ENCODE measurements around the gene CHST15. TPM values are rescaled to one million over a fixed set of nuclear protein-coding genes. Genes with fewer than 3 reads are reported as not detected.

The CHST15 gene
- total RNA-seq, 1 donor from 2014 or later, result 11.1 TPM

DNA sequence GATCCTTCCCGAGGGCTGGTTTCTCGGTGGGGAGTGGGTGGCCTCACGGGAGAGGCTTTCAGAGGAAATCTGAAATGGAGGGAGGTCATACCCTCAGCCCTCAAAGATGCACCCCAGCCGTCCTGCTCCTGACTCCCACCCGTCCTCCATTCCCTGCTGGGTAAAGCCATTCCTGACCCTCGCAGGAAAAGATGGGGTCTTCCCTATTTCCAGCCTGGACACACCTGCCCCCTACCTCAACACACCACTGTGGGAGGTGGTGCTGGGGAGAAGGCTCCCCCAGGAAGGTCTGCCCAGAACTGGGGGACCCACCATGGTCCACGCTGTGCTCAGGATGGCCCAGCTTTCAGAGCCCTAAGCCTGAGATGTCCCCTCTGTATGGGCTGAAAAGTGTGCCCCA, 86.9 kb downstream of the CHST15 start:
- H3K36me3 ChIP-seq (ENCODE audit: control insufficient read depth, insufficient read depth, low read length), result peaks cover 13% of the 10 kb centered on the region
- H3K27me3 ChIP-seq (ENCODE audit: control insufficient read depth, insufficient read depth, low read length), result no peaks in the 10 kb centered on the region
- FAIRE-seq, result no peak
- no peak overlapping the region for H3K4me3 ChIP-seq (ENCODE audit: low read depth, low read length)
- no peak for DNase-seq (ENCODE audit: low read depth)
- TF ChIP-seq, protein P1, sequence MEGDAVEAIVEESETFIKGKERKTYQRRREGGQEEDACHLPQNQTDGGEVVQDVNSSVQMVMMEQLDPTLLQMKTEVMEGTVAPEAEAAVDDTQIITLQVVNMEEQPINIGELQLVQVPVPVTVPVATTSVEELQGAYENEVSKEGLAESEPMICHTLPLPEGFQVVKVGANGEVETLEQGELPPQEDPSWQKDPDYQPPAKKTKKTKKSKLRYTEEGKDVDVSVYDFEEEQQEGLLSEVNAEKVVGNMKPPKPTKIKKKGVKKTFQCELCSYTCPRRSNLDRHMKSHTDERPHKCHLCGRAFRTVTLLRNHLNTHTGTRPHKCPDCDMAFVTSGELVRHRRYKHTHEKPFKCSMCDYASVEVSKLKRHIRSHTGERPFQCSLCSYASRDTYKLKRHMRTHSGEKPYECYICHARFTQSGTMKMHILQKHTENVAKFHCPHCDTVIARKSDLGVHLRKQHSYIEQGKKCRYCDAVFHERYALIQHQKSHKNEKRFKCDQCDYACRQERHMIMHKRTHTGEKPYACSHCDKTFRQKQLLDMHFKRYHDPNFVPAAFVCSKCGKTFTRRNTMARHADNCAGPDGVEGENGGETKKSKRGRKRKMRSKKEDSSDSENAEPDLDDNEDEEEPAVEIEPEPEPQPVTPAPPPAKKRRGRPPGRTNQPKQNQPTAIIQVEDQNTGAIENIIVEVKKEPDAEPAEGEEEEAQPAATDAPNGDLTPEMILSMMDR (IDR thresholded peaks at IDR 0.05; ENCODE audit: insufficient read depth, low read length, severe bottlenecking), result no peak

DNA sequence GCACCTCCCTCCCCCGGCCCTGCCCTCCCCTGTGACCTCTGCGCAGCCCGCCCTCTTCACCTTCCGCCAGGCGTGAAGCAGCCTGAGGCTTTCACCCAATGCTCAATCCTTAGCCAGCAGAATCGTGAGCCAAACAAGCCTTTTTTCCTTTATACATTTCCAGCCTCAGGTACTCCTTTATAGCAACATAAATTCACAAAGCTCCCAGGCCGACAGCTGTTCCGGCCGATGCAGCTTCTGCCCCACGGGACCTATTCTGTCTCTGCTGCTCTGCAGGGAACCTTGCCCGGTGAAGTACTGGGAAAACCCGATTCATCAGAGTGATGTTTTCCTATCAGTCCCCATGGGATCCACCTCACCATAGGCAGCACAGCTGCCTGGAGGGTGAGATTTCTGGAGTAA, 87.4 kb downstream of the CHST15 start:
- Histone ChIP-seq H3K4me3 (ENCODE audit: low read depth, low read length) (no peak overlapping the region), H3K27me3 (ENCODE audit: control insufficient read depth, insufficient read depth, low read length) (no peaks in the 10 kb centered on the region), H3K36me3 (ENCODE audit: control insufficient read depth, insufficient read depth, low read length) (peaks cover 13% of the 10 kb centered on the region)
- TF ChIP-seq, protein P1 (IDR thresholded peaks at IDR 0.05; ENCODE audit: insufficient read depth, low read length, severe bottlenecking), result no peak
- peak; percentile 73 for FAIRE-seq
- DNase-seq (ENCODE audit: low read depth), result no peak

DNA sequence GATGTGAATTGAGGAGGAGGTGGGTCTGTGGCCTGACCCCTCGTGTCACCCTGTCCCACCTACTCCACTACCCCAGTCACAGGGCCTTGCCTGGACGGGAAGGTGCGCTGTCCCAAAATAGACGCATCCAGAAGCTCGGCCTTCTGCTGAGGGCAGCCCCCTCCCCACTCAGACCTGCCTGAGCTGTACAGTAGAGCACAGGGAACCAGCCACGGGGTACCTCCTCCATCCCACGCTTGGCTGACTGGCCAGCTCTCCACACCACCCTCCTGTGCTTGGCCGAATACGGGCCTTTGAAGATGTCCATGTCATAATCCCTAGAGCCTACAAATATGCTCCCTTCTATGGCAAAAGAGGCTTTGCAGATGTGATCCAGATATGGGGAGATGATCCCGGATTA, 88.3 kb downstream of the CHST15 start:
- Histone ChIP-seq H3K36me3 (ENCODE audit: control insufficient read depth, insufficient read depth, low read length) (peaks cover 13% of the 10 kb centered on the region), H3K4me3 (ENCODE audit: low read depth, low read length) (no peak overlapping the region), H3K27me3 (ENCODE audit: control insufficient read depth, insufficient read depth, low read length) (no peaks in the 10 kb centered on the region)
- no peak for DNase-seq (ENCODE audit: low read depth)
- no peak for FAIRE-seq
- TF ChIP-seq, protein P1 (IDR thresholded peaks at IDR 0.05; ENCODE audit: insufficient read depth, low read length, severe bottlenecking), result no peak

DNA sequence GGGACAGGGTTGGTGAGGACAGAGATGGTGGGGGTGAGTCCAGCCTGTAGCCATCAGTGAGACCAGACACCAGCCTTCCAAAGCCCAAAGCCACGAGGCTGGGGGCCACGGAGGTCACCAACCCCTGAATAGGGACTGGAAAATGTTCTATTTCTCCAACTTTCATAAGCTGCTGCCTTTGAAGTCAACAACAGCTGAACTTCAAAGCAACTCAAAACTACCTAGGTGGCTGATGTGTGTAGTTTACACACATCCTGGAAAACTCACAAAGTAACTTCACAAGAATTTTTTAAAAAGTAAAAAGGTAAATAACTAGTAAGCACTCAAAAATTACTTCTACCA, 88.8 kb downstream of the CHST15 start:
- Histone ChIP-seq H3K4me3 (ENCODE audit: low read depth, low read length) (no peak overlapping the region), H3K27me3 (ENCODE audit: control insufficient read depth, insufficient read depth, low read length) (no peaks in the 10 kb centered on the region), H3K36me3 (ENCODE audit: control insufficient read depth, insufficient read depth, low read length) (peaks cover 11% of the 10 kb centered on the region)
- FAIRE-seq, result no peak
- TF ChIP-seq, protein P1 (IDR thresholded peaks at IDR 0.05; ENCODE audit: insufficient read depth, low read length, severe bottlenecking), result no peak
- DNase-seq (ENCODE audit: low read depth), result no peak

DNA sequence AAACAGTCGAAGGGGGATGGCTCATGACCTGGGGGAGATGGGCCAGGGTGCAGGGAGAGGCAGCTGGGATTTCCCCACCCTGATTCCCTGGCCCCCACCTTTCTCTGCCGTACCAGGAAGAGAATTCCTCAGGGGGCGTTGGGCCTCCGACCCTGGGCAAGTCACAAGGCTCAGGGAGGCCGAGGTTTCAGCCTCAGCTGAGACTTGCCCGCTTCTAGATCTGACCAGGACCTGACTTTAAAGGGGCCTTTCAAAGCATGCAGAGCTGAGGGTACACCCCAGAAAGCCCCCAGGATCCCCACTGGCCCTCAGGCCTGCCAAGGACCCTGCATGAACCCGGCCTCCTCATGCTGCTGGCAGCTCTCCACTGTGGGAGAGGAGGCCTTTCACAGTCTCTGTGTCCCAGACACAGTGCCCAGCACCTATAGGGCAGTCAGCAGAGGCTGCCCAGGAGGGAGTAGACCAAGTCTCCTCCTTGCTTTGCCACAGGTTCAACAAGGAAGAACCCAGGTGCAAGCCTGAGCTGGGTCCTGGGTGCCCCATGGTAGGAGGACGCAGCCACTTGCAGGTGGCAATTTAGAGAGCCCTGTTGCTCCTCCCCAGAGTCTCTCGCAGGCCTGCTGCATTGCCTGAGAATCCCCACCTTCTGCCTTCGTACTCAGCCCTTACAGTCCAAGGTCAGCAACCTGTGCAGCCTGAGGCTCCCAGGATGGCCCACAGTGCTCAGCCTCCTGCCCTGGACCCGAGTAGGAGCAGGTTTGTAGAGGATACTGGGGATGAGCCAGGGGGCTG, 89.3 kb downstream of the CHST15 start:
- H3K27me3 ChIP-seq (ENCODE audit: control insufficient read depth, insufficient read depth, low read length), result no peaks in the 10 kb centered on the region
- DNase-seq (ENCODE audit: low read depth) (no peak), FAIRE-seq (no peak)
- H3K4me3 ChIP-seq (ENCODE audit: low read depth, low read length), result no peak overlapping the region
- TF ChIP-seq, protein P1 (IDR thresholded peaks at IDR 0.05; ENCODE audit: insufficient read depth, low read length, severe bottlenecking), result no peak
- peaks cover 10% of the 10 kb centered on the region for H3K36me3 ChIP-seq (ENCODE audit: control insufficient read depth, insufficient read depth, low read length)

DNA sequence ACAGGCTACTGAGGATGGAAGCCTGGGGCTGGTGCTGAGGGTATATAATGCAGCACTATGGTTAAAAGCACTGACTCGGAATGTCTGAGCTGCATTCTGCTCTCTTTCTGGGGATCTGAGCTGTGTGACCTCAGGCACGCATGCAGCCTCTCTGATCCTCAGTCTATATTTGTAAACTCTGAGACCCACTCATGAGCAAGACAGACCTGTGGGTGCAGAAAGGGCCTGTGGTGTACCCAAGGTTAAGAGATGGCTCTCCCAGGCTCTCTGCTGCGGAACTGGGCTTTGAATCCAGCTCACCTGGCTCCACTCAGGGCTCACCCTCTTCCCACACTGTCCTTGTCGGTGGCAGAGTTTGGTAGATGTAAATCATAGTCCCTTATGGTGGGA, 89.9 kb downstream of the CHST15 start:
- DNase-seq (ENCODE audit: low read depth), result no peak
- peaks cover 8% of the 10 kb centered on the region for H3K36me3 ChIP-seq (ENCODE audit: control insufficient read depth, insufficient read depth, low read length)
- H3K27me3 ChIP-seq (ENCODE audit: control insufficient read depth, insufficient read depth, low read length), result no peaks in the 10 kb centered on the region
- TF ChIP-seq, protein P1 (IDR thresholded peaks at IDR 0.05; ENCODE audit: insufficient read depth, low read length, severe bottlenecking), result no peak
- no peak overlapping the region for H3K4me3 ChIP-seq (ENCODE audit: low read depth, low read length)
- FAIRE-seq, result no peak
